Natural killer cell (primary cell): Measurements from ENCODE around the gene PSAP. TPM values are rescaled to one million over a fixed set of nuclear protein-coding genes. Genes with fewer than 3 reads are reported as not detected.

Experiments
- ATAC-seq, 3 donors: fragments of 150-1000 bp in 2 of 3; fragments of 200-7000 bp in 1 of 3; cut with Tn5 transposase; 1 replicate in 1 of 3; 2 replicates in 2 of 3; pipeline ENCODE4 v1.10.0; 2021; ENCODE audit warnings: mild to moderate bottlenecking in 2 of 3, moderate library complexity in 2 of 3
- DNase-seq, 2 donors: peaks; one replicate each; pipeline versions ENCODE4 v3.0.0 to v3.0.0-alpha.2; 2013 to 2021; ENCODE audit warnings: mixed read lengths in 1 of 2
- H3K27ac ChIP-seq: one replicate; pipeline ENCODE4 v1.5.1; 2013; ENCODE audit warnings: mild to moderate bottlenecking, low read length
- H3K27me3 ChIP-seq: one replicate; pipeline ENCODE4 v1.6.1; 2013; ENCODE audit warnings: low read length; ENCODE audit not compliant: control insufficient read depth, insufficient read depth
- H3K36me3 ChIP-seq: one replicate; pipeline ENCODE4 v1.6.1; 2013; ENCODE audit warnings: low read length; ENCODE audit not compliant: control insufficient read depth, insufficient read depth
- H3K4me1 ChIP-seq: one replicate; pipeline ENCODE4 v1.6.1; 2013; ENCODE audit warnings: low read length; ENCODE audit not compliant: control insufficient read depth, insufficient read depth
- H3K4me3 ChIP-seq: one replicate; pipeline ENCODE4 v1.5.1; 2013; ENCODE audit warnings: low read length
- H3K9me3 ChIP-seq: one replicate; pipeline ENCODE4 v1.6.1; 2013; ENCODE audit warnings: low read length; ENCODE audit not compliant: control insufficient read depth, insufficient read depth
- H3K27ac Mint-ChIP-seq, 2 donors: one replicate each; pipeline ENCODE4 v1.8.0; 2022; ENCODE audit warnings: mild to moderate bottlenecking in 2 of 2, mixed read lengths in 2 of 2, moderate library complexity in 1 of 2
- H3K27me3 Mint-ChIP-seq, 2 donors: one replicate each; pipeline ENCODE4 v1.8.0; 2022; ENCODE audit warnings: low read depth in 2 of 2, mixed read lengths in 2 of 2
- H3K36me3 Mint-ChIP-seq: one replicate; pipeline ENCODE4 v1.8.0; 2022; ENCODE audit warnings: mixed read lengths
- H3K4me1 Mint-ChIP-seq, 2 donors: one replicate each; pipeline ENCODE4 v1.8.0; 2022; ENCODE audit warnings: mixed read lengths in 2 of 2
- H3K4me3 Mint-ChIP-seq: one replicate; pipeline ENCODE4 v1.8.0; 2022; ENCODE audit warnings: mild to moderate bottlenecking, moderate library complexity, mixed read lengths
- H3K9me3 Mint-ChIP-seq, 2 donors: one replicate each; pipeline ENCODE4 v1.8.0; 2022; ENCODE audit warnings: mixed read lengths in 2 of 2
- WGBS: methylation state at CpG from one replicate; pipeline ENCODE4 v1.1.7; 2013; ENCODE audit warnings: missing lambda C conversion rate; ENCODE audit not compliant: insufficient coverage; 5-methylcytosine and 5-hydroxymethylcytosine counted together
- intact Hi-C: fragments of 100-400 bp; cut with micrococcal nuclease; formaldehyde crosslinking; loops from one replicate; pipeline ENCODE4 v1.14.2; 2022
- total RNA-seq, 4 donors: library from RNA; stranded (reverse); fragments of 120-200 nt in 1 of 4; gene quantifications; one replicate each; pipeline versions ENCODE4 v1.2.3 to v1.2.4, GENCODE V29; 2013 to 2022
- TF ChIP-seq, protein P1 (sequence below): fragments of 200-600 bp; IDR thresholded peaks from one replicate; pipeline ENCODE4 v1.8.0; 2022; ENCODE audit warnings: antibody characterized with exemption

Gene PSAP
- total RNA-seq, 3 donors from 2014 or later (not counting 1 experiment from before 2014, with no cell fraction given), result 324 to 488 (median 428) TPM

DNA sequence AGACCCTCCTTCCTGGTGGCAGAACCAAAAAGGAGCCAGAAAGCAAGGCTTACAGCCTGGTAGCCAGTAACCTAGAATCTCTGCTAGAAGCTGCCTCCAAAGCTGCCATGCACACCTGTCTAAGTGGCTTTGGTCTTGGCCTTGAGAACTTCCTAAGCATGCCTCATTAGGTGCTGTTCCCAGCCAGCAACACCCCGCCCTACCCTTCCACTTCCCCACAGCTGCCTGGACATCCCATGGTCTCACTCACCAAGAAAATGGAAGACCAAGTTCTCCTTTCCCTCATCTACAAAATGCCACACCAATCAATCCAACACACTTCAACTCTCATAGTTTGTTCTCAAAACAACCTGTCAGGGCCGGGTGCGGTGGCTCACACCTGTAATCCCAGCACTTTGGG is 4.2 kb downstream of the PSAP start:
- WGBS, result 87% methylated on average over 3 of the region's 3 CpGs
- no peaks in the 10 kb centered on the region for H3K9me3 Mint-ChIP-seq
- ATAC-seq, result no peak
- peaks cover 45% of the 10 kb centered on the region for H3K4me1 ChIP-seq
- TF ChIP-seq, protein P1, sequence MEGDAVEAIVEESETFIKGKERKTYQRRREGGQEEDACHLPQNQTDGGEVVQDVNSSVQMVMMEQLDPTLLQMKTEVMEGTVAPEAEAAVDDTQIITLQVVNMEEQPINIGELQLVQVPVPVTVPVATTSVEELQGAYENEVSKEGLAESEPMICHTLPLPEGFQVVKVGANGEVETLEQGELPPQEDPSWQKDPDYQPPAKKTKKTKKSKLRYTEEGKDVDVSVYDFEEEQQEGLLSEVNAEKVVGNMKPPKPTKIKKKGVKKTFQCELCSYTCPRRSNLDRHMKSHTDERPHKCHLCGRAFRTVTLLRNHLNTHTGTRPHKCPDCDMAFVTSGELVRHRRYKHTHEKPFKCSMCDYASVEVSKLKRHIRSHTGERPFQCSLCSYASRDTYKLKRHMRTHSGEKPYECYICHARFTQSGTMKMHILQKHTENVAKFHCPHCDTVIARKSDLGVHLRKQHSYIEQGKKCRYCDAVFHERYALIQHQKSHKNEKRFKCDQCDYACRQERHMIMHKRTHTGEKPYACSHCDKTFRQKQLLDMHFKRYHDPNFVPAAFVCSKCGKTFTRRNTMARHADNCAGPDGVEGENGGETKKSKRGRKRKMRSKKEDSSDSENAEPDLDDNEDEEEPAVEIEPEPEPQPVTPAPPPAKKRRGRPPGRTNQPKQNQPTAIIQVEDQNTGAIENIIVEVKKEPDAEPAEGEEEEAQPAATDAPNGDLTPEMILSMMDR, result no peak
- H3K9me3 ChIP-seq, result no peaks in the 10 kb centered on the region
- no peak for DNase-seq
- no peaks in the 10 kb centered on the region for H3K27me3 ChIP-seq
- H3K36me3 ChIP-seq, result no peaks in the 10 kb centered on the region
- no peaks in the 10 kb centered on the region for H3K27me3 Mint-ChIP-seq
- intact Hi-C loops, result no loop called here
- peak overlapping the region in 1 of 2 donors; percentile 27 for H3K27ac Mint-ChIP-seq
- no peak overlapping the region for H3K4me3 ChIP-seq
- H3K36me3 Mint-ChIP-seq, result no peaks in the 10 kb centered on the region
- no peak overlapping the region for H3K27ac ChIP-seq
- peaks cover 80 to 87% of the 10 kb centered on the region in 2 donors for H3K4me1 Mint-ChIP-seq
- peak overlapping the region; percentile 10 for H3K4me3 Mint-ChIP-seq

DNA sequence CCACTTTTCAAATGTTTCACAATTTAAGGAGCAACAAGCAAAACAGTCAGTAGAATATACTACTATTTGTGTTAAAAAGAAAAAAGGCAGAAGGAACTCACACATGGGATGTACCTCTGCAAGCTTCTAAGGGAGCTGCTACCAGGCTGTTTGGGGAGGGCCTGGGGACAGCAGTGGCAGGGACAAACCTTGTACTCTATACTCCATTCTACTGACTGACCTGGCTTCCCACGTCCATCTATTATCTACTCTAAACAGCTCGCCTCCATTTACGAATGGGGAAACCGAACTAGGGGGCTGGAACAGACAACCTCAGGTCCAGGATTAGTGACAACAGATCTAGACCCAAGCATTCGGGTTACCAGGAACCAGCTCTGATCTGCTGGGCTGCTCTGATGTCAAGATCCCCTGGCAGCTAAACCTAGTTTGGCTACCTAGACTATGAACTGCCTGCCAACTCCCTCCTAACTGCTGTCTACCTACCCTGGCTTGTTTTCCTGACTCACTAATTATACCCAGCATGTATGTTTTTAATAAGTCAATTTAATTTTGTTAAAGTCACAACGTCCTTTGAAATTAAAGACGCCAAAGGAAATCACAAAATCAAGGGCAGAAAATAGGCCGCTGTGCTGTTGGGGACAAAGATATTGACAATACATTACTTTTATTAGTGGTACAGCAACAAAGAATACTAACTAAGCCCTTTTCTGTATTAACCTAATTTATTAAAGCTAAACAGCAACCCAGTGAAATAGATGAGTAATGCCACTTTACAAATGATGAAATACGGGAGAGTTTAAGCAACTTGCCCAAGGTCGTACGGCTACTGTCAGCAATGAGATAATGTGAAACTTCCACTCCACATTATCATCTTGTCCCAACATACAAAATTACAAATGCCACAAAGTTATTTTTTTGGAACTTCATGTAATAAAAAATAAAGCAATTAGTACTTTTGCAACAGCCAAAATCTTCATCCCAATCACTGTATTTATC is 5.3 kb downstream of the PSAP start:
- Mint-ChIP-seq H3K27me3 (no peaks in the 10 kb centered on the region), H3K27ac (peak overlapping the region; percentile 52 to 63), H3K36me3 (no peaks in the 10 kb centered on the region), H3K4me3 (peak overlapping the region; percentile 22), H3K4me1 (peaks cover 76 to 81% of the 10 kb centered on the region in 2 donors), H3K9me3 (no peaks in the 10 kb centered on the region)
- WGBS, result 92% methylated on average over 8 of the region's 11 CpGs
- TF ChIP-seq, protein P1, result no peak
- ATAC-seq (peak in 1 of 3 donors; percentile 12), DNase-seq (no peak)
- Histone ChIP-seq H3K4me3 (no peak overlapping the region), H3K9me3 (no peaks in the 10 kb centered on the region), H3K36me3 (no peaks in the 10 kb centered on the region), H3K27me3 (no peaks in the 10 kb centered on the region), H3K27ac (no peak overlapping the region), H3K4me1 (peaks cover 43% of the 10 kb centered on the region)
- intact Hi-C loops, result no loop called here

GRCh38 chr10:71844695-71845094 is 6.4 kb downstream of the PSAP start:
- H3K36me3 Mint-ChIP-seq, result no peaks in the 10 kb centered on the region
- peaks cover 76 to 81% of the 10 kb centered on the region in 2 donors for H3K4me1 Mint-ChIP-seq
- Histone ChIP-seq H3K4me1 (peaks cover 35% of the 10 kb centered on the region), H3K4me3 (no peak overlapping the region), H3K36me3 (no peaks in the 10 kb centered on the region), H3K9me3 (no peaks in the 10 kb centered on the region), H3K27me3 (no peaks in the 10 kb centered on the region), H3K27ac (no peak overlapping the region)
- intact Hi-C loops, result no loop called here
- 0% methylated on average over 1 of the region's 2 CpGs for WGBS
- TF ChIP-seq, protein P1, result no peak
- no peak for DNase-seq
- H3K27me3 Mint-ChIP-seq, result no peaks in the 10 kb centered on the region
- ATAC-seq, result peak in 2 of 3 donors; percentile 26 to 59
- no peaks in the 10 kb centered on the region for H3K9me3 Mint-ChIP-seq
- peak overlapping the region; percentile 52 to 63 for H3K27ac Mint-ChIP-seq
- H3K4me3 Mint-ChIP-seq, result peak overlapping the region; percentile 22
